Smooth muscle cell (in vitro differentiated cells): ENCODE measurements around the gene MRPL38. TPM values are rescaled to one million over a fixed set of nuclear protein-coding genes. Genes with fewer than 3 reads are reported as not detected.

ENCODE experiments used
- DNase-seq: peaks from one replicate; lab custom pipeline; 2025; ENCODE audit not compliant: unreplicated experiment; lab: John Stamatoyannopoulos, UW
- H2AFZ ChIP-seq: fragments of 200-600 bp; sonication (generic); 2 replicates; pipeline ENCODE4 v1.6.0; 2016; ENCODE audit warnings: antibody characterized with exemption, low read depth, mild to moderate bottlenecking
- H3F3A ChIP-seq: fragments of 200-600 bp; sonication (generic); 2 replicates; pipeline ENCODE4 v1.6.0; 2017; ENCODE audit warnings: antibody characterized with exemption, low read depth
- H3K27ac ChIP-seq: fragments of 200-600 bp; sonication (generic); 2 replicates; pipeline ENCODE4 v1.5.1; 2016; ENCODE audit warnings: low read depth, mild to moderate bottlenecking
- H3K27me3 ChIP-seq: fragments of 200-600 bp; sonication (generic); 2 replicates; pipeline ENCODE4 v1.6.1; 2016; ENCODE audit warnings: low read depth, mild to moderate bottlenecking
- H3K36me3 ChIP-seq: fragments of 200-600 bp; sonication (generic); 2 replicates; pipeline ENCODE4 v1.5.1; 2016; ENCODE audit warnings: low read depth
- H3K4me1 ChIP-seq: fragments of 200-600 bp; sonication (generic); 2 replicates; pipeline ENCODE4 v1.5.1; 2016; ENCODE audit warnings: low read depth
- H3K4me2 ChIP-seq: fragments of 200-600 bp; sonication (generic); 2 replicates; pipeline ENCODE4 v1.6.0; 2016; ENCODE audit warnings: mild to moderate bottlenecking
- H3K4me3 ChIP-seq: fragments of 200-600 bp; sonication (generic); 2 replicates; pipeline ENCODE4 v1.5.1; 2016; ENCODE audit warnings: mild to moderate bottlenecking
- H3K79me2 ChIP-seq: fragments of 200-600 bp; sonication (generic); 2 replicates; pipeline ENCODE4 v1.6.0; 2016; ENCODE audit warnings: low read depth, mild to moderate bottlenecking
- H3K9ac ChIP-seq: fragments of 200-600 bp; sonication (generic); 2 replicates; pipeline ENCODE4 v1.6.0; 2016; ENCODE audit warnings: low read depth
- H3K9me3 ChIP-seq: fragments of 200-600 bp; sonication (generic); replicated peaks from 2 replicates; pipeline ENCODE4 v1.5.1; 2016; ENCODE audit warnings: low read depth
- H4K20me1 ChIP-seq: fragments of 200-600 bp; sonication (generic); 2 replicates; pipeline ENCODE4 v1.6.0; 2016; ENCODE audit warnings: low read depth
- WGBS: methylation state at CpG from one replicate; pipeline ENCODE4 v1.1.7; 2016; ENCODE audit warnings: low lambda C conversion rate; 5-methylcytosine and 5-hydroxymethylcytosine counted together
- polyA plus RNA-seq: library from polyadenylated mRNA; unstranded; fragments of >200 nt; fragmentation: Nextera tagmentation; extraction: Ambion mirVana; gene quantifications from 2 replicates; pipeline ENCODE4 v1.2.1, GENCODE V29; 2016
- total RNA-seq: library from RNA; depleted of rRNA; stranded (reverse); fragments of >200 nt; gene quantifications from 2 replicates; pipeline ENCODE4 v1.2.3, GENCODE V29; 2014
- TF ChIP-seq, protein P1 (sequence below): fragments of 200-600 bp; sonication (generic); IDR thresholded peaks from 2 replicates; pipeline ENCODE4 v1.5.1; 2017; ENCODE audit warnings: borderline replicate concordance, mild to moderate bottlenecking, antibody characterized with exemption; ENCODE audit not compliant: insufficient read depth, poor library complexity, severe bottlenecking

Gene MRPL38
- total and polyA plus RNA-seq, 2 experiments from 2014 or later = 48.4 to 90.5 TPM

DNA sequence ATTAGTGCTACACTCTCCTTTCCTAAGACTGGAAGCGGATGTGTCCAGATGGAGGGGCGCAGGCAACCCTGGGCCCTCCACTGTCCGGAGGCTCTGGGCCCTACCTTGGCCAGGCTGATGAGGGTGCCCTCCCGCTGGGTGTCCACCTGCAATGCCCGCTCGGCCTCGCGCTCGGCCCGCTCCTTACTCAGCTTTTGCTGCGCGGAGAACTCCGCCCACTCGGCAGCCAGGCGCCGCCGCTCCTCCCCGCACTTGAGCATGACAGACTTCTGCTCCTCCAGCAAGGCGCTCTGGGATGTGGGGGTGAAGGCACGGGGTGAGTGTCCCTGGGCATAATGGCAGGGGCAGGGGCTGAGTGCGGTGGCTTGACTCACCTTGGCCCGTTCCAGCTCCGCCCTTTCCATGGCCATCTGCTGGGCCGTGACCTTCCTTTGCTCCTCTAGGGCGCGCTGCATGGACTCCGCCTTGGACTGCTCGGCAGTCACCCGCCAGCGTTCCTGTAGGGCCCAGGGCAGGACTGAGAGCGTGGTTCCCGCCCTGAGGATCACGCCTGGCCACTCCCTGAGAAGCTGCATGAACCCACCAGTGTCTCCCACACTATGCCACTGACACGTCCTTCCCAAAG, 10.1 kb upstream of the MRPL38 start:
- no peak for DNase-seq
- Histone ChIP-seq H3K79me2 (no peaks in the 10 kb centered on the region), H3K27me3 (no peaks in the 10 kb centered on the region), H4K20me1 (no peaks in the 10 kb centered on the region), H3K9ac (no peak overlapping the region), H3F3A (no peaks in the 10 kb centered on the region), H3K4me2 (no peak overlapping the region), H3K27ac (no peak overlapping the region), H3K36me3 (no peaks in the 10 kb centered on the region), H3K4me3 (no peak overlapping the region), H3K4me1 (peaks cover 8% of the 10 kb centered on the region), H3K9me3 (no peaks in the 10 kb centered on the region), H2AFZ (no peak overlapping the region)
- WGBS = 90% methylated on average over 33 of the region's 34 CpGs
- TF ChIP-seq, protein P1, sequence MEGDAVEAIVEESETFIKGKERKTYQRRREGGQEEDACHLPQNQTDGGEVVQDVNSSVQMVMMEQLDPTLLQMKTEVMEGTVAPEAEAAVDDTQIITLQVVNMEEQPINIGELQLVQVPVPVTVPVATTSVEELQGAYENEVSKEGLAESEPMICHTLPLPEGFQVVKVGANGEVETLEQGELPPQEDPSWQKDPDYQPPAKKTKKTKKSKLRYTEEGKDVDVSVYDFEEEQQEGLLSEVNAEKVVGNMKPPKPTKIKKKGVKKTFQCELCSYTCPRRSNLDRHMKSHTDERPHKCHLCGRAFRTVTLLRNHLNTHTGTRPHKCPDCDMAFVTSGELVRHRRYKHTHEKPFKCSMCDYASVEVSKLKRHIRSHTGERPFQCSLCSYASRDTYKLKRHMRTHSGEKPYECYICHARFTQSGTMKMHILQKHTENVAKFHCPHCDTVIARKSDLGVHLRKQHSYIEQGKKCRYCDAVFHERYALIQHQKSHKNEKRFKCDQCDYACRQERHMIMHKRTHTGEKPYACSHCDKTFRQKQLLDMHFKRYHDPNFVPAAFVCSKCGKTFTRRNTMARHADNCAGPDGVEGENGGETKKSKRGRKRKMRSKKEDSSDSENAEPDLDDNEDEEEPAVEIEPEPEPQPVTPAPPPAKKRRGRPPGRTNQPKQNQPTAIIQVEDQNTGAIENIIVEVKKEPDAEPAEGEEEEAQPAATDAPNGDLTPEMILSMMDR = no peak

DNA sequence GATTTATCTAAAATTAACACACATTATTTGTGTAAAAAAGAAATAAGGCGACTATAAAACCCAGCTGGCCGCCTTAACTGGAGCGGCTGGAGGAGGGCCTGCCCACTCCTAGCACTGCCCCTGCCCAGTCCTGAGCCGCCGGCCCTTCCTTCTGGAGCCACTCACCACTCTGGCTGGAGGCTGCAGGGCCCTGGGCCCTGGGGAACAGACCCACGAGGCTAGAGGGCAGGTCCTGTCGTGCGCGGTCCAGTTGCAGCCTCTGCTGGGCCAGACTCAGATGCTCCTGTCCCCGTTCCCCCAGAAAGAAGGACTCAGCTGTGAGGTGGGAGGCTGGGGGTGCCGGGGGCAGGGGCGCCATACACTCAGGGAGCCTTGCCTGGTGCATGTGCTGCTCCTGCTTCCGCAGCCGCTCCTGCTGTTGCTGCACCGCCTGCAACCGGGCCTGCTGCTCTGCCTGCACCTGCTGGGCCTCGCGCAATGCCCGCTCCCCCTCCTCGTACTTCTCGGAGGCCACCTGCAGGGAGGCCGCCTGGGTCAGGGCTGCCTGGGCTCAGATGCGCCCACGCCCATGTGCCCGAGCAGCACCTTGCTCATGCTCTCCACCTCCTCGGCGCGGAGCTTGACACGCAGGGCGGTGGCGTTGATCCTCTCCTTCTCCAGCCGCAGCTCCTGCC, 9.0 kb upstream of the MRPL38 start:
- no peaks in the 10 kb centered on the region for H4K20me1 ChIP-seq
- no peak overlapping the region for H3K4me3 ChIP-seq
- H3K27ac ChIP-seq = no peak overlapping the region
- 95% methylated on average over 31 of the region's 32 CpGs for WGBS
- no peaks in the 10 kb centered on the region for H3K27me3 ChIP-seq
- no peak overlapping the region for H2AFZ ChIP-seq
- no peaks in the 10 kb centered on the region for H3K9me3 ChIP-seq
- TF ChIP-seq, protein P1 = no peak
- H3K4me2 ChIP-seq = no peak overlapping the region
- peaks cover 8% of the 10 kb centered on the region for H3K4me1 ChIP-seq
- H3K9ac ChIP-seq = no peak overlapping the region
- H3K79me2 ChIP-seq = no peaks in the 10 kb centered on the region
- no peak for DNase-seq
- no peaks in the 10 kb centered on the region for H3F3A ChIP-seq
- H3K36me3 ChIP-seq = no peaks in the 10 kb centered on the region

DNA sequence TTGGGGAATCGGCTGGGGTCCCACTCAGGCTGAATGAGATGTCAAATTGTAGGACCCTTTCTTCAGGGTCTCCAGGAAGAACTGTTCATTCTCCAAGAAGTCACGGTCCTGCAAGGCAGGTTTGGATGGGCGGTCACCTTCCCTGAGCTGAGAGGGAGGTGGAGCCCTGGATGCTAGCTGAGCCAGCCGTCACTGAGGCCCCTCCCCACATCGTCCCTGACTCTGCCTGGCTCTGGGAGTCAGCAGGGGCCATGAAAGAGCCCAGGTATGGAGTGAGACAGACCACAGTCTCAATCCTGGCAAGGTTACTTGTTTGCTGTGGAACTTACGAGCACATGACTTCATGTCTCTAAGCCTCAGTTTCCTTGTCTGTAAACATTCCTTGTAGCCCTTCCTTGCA, 6.0 kb upstream of the MRPL38 start:
- no peaks in the 10 kb centered on the region for H3K36me3 ChIP-seq
- no peaks in the 10 kb centered on the region for H3K9me3 ChIP-seq
- no peak overlapping the region for H3K4me3 ChIP-seq
- no peaks in the 10 kb centered on the region for H4K20me1 ChIP-seq
- 52% methylated on average over 6 of the region's 6 CpGs for WGBS
- peaks cover 8% of the 10 kb centered on the region for H3K4me1 ChIP-seq
- H3K79me2 ChIP-seq = no peaks in the 10 kb centered on the region
- H3F3A ChIP-seq = peaks cover 4% of the 10 kb centered on the region
- no peaks in the 10 kb centered on the region for H3K27me3 ChIP-seq
- no peak overlapping the region for H3K4me2 ChIP-seq
- H2AFZ ChIP-seq = no peak overlapping the region
- TF ChIP-seq, protein P1 = no peak
- H3K27ac ChIP-seq = no peak overlapping the region
- no peak for DNase-seq
- no peak overlapping the region for H3K9ac ChIP-seq
